NB4 (cell line): ENCODE measurements around the gene POLR3E.

Experiments used
- MYC ChIP-seq: IDR thresholded peaks from 2 replicates; pipeline ENCODE4 v1.6.1; 2011; ENCODE audit warnings: low read depth, low read length
- POLR2A ChIP-seq: IDR thresholded peaks from 2 replicates; pipeline ENCODE4 v1.6.1; 2011; ENCODE audit warnings: mild to moderate bottlenecking; ENCODE audit not compliant: insufficient read length; ENCODE audit errors: extremely low read depth
- TF ChIP-seq, protein P1 (sequence below): IDR thresholded peaks from one replicate; pipeline ENCODE4 v1.5.1; 2012; ENCODE audit warnings: low read depth, low read length
- TF ChIP-seq, protein P2 (sequence below): IDR thresholded peaks from 2 replicates; pipeline ENCODE4 v1.6.1; 2011; ENCODE audit warnings: low read depth, low read length

DNA sequence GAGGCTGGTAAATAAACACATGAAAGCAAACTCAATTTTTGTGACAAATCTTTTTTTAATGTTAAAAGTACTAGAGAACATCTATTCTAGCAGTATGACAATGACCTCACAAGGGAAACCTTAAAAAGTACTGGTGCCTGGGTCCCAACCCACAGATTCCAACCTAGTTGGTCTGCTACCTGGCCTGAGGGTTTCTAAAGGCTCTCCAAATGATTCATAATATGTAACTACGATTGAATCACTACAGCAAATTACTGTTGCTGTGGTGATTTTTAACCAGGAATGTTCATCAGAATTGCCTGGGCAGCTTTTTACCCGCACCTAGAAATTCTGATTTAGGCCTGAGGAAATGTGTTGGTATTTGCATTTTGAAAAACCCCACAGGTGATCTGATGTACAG, 51.1 kb downstream of the POLR3E start:
- TF ChIP-seq, protein P1, sequence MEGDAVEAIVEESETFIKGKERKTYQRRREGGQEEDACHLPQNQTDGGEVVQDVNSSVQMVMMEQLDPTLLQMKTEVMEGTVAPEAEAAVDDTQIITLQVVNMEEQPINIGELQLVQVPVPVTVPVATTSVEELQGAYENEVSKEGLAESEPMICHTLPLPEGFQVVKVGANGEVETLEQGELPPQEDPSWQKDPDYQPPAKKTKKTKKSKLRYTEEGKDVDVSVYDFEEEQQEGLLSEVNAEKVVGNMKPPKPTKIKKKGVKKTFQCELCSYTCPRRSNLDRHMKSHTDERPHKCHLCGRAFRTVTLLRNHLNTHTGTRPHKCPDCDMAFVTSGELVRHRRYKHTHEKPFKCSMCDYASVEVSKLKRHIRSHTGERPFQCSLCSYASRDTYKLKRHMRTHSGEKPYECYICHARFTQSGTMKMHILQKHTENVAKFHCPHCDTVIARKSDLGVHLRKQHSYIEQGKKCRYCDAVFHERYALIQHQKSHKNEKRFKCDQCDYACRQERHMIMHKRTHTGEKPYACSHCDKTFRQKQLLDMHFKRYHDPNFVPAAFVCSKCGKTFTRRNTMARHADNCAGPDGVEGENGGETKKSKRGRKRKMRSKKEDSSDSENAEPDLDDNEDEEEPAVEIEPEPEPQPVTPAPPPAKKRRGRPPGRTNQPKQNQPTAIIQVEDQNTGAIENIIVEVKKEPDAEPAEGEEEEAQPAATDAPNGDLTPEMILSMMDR = no peak
- no peak for TF ChIP-seq MYC
- no peak for TF ChIP-seq POLR2A
- TF ChIP-seq, protein P2, sequence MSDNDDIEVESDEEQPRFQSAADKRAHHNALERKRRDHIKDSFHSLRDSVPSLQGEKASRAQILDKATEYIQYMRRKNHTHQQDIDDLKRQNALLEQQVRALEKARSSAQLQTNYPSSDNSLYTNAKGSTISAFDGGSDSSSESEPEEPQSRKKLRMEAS = no peak
